ENCODE measurements around the gene ZBTB16.

ZBTB16 gene

DNA sequence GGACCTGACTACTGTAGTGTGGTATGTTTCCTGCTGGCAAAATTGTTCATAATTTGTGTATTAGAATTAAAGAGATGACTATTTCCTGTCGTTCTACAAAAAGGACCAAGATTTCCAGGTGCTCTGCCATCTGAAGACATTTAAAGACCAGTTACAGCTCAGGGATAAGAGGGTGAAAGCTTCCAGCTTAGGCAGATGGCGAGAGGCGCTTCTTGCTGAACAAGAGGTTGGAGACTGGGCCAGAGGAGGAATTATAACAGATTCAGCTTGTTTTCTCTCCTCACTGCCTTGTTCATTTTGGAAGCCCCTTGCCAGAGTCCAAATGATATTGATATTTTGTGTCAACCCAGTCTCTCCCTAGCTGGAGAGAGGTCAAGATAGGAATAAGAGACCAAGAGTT is 213.6 kb downstream of the ZBTB16 start:
- H3K4me3 ChIP-seq (ENCODE audit: low read length) = no peak overlapping the region
- TF ChIP-seq ZNF274 (IDR thresholded peaks at IDR 0.05; ENCODE audit: low read depth, low read length) = no peak

DNA sequence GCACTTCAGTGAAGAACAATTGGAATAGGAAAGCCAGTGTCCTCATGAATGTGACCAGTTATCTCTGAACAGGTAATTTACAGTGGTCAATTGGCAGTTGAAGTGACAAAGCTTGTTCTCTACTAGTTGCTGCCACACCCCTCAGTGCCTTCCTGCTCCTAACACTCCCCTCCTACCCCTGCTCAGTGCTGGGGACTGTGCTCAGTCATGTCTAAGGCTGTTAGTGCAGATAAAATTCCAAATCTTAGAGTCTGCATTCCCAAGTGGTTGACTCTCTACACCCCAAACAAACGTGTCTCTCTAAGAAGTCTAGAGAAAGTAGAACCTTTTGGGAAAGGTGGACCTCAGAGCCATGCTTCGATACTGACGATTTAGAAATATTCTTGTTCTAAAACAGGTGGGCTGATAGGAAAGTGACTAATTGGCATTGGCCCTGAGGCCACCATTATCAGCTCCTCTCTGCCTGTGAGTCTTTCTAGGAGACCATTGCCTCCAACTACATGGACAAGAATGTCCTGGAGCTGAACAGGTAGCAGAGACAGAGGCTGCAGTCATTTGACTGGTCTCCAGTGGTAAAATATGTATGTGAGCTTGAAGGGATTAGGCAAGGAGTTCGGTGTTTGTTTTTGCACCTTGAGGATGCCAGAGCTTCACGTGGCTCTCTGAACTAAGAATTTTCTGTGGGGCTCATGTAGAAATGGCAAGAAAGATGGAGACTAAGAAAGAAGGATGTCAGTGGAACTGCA is 214.6 kb downstream of the ZBTB16 start:
- TF ChIP-seq ZNF274 (IDR thresholded peaks at IDR 0.05; ENCODE audit: low read depth, low read length) = no peak
- no peak overlapping the region for H3K4me3 ChIP-seq (ENCODE audit: low read length)

DNA sequence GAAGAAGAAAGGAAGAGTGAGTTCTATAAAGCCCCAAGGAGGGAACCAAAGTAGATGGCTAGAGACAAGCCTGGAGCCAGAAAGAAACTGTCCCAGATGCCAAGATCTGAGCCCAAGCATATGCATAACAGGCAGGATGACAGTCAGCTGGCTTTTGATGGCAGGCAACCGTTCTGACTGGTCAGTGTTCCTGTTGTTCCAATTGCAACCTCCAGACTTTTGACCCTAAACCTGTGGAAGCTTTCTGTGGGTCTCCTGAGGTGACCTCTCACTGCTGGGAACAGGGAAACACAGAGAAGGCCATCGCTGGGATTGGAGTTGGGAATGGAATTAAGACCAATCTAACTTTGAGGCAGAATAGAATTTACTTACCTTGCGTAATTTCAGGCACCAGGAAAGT is 215.1 kb downstream of the ZBTB16 start:
- TF ChIP-seq ZNF274 (IDR thresholded peaks at IDR 0.05; ENCODE audit: low read depth, low read length) = no peak

DNA sequence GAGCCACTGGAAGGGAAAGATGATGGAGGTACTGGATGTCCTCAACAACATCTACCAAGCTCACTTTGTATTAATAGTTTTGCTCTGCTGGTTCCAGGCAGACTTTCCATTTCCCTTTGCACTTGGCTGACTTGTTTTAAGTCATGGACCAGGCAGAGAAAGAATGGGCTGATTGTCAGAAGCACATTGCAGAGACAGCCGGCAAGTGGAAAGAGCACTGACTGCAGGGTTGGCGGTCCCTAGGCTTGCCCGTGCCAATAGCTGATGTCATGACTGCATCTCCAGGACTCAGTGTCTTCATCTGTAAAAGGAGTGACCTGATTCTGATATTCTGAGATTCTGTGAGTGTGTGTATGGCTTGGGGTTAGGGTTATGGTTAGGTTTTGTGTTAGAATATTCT is 215.8 kb downstream of the ZBTB16 start:
- TF ChIP-seq ZNF274 (IDR thresholded peaks at IDR 0.05; ENCODE audit: low read depth, low read length) = no peak
- H3K4me3 ChIP-seq (ENCODE audit: low read length) = no peak overlapping the region

More for the DNA sequence above, 215.1 kb downstream of the ZBTB16 start:
- no peak overlapping the region for H3K4me3 ChIP-seq (ENCODE audit: low read length)

DNA sequence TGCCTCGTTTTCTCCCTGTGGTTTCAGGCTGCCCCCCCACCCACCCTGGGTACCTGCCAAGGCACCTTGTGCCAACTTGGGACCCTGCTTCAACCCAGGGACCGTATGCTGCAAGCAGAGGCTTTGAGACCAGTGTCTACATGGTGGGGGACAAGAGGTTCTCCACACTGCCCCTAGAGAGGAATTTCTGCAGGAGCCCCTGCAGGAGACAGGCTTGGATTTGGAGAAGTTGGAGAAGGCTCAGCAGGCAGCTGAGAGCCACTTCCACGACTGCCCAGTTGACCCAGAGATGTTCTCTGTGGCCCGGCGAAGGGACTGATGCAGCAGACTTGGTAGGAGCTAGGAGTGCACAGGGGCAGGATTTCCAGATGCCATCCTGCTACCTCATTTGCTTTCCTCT is 216.6 kb downstream of the ZBTB16 start:
- H3K4me3 ChIP-seq (ENCODE audit: low read length) = no peak overlapping the region
- TF ChIP-seq ZNF274 (IDR thresholded peaks at IDR 0.05; ENCODE audit: low read depth, low read length) = no peak

DNA sequence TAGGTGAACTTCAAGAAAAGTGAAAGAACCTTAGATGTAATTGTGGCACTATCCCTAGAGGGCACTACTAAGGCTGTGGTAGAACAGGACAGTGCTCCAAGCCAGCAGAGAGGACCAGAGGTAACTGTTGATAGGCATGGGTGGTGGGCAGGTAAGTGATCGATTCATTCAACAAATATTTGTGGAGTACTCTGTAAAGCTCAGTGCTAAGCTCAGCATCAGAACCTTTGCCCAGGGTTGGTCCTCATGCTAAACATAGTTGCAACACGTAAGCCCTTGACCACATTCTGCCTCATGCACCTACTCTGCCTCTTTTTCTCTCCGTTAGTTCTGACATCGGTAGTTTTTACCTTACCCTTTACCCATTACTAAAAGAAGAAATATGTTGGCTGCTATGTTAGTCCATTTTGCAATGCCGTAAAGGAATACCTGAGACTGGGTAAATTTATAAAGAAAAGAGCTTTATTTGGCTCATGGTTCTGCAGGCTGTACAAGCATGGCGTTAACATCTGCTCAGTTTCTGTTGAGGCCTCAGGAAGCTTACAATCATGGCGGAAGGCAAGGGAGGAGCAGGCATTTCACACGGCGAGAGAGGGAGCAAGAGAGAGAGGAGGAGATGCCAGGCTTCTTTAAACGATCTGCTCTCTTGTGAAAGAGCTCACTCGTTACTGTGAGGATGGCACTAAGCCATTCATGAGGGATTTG is 218.3 kb downstream of the ZBTB16 start:
- no peak for TF ChIP-seq ZNF274 (IDR thresholded peaks at IDR 0.05; ENCODE audit: low read depth, low read length)
- H3K4me3 ChIP-seq (ENCODE audit: low read length) = no peak overlapping the region

DNA sequence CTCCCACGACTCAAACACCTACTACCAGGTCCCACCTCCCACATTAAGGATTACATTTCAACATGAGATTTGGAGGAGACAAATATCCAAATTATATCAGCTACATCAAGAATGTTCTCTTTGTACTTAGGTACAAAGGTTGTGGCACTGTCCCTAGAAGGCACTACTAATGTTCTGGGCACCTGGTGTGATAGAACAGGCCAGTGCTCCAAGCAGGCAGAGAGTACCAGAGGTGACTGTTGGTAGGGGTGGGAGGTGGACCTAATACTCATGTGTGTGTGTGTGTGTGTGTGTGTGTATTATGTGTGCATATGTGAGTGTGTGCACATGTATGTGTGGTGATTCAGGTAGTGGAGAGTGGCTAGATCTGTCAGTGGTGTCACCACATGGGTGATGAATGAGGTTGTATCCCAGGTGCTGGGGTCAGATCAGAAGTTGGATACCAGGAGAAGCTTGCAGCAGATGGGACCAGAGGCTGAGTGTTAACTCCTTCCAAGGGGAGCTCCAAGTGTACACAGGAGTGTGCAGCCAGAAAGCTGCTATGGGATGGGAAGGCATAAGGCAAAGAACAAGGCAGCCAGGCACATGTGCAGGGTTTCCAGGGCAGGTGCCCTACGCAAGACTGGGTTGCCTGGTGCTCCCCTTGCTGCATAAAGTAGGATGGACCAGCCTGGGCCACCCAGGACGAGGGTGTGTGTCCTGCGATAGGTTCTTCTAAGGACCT is 219.0 kb downstream of the ZBTB16 start:
- H3K4me3 ChIP-seq (ENCODE audit: low read length) = no peak overlapping the region
- no peak for TF ChIP-seq ZNF274 (IDR thresholded peaks at IDR 0.05; ENCODE audit: low read depth, low read length)

DNA sequence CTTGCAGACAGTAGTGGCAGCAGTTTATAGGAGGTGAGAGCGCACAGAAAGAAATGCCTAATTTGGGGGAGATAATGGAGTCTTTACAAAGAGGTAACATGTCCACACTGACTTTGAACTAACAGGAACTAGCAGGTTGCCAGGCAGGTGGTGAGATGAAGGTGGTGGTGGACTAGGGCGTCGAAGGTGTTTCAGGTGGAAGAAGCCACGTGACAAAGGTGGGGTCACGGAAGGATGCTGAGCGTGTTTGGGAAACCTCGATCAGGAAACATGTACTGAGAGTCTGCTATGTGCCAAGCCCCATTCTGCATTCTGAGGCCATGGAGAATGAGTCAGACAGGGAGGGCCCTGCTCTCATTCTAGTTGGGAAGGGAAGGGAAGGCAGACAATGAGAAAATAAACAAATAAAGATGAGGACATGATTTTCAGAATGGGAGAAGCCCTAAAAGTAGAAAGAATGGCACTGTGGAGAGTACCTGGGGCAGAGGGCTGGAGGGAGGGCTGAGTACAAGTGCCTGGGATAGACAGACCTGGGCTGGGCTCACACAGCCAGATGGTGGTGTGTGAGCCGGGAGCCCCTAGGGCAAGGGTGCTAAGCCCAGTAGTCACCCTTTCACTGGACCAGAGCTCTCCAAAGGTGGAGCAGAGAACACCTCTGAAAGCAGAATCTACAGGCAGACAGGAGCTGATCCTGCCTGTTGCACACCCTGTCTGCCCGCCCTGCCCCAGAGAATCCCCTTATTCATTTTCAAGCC is 220.5 kb downstream of the ZBTB16 start:
- no peak for TF ChIP-seq ZNF274 (IDR thresholded peaks at IDR 0.05; ENCODE audit: low read depth, low read length)
- H3K4me3 ChIP-seq (ENCODE audit: low read length) = no peak overlapping the region

DNA sequence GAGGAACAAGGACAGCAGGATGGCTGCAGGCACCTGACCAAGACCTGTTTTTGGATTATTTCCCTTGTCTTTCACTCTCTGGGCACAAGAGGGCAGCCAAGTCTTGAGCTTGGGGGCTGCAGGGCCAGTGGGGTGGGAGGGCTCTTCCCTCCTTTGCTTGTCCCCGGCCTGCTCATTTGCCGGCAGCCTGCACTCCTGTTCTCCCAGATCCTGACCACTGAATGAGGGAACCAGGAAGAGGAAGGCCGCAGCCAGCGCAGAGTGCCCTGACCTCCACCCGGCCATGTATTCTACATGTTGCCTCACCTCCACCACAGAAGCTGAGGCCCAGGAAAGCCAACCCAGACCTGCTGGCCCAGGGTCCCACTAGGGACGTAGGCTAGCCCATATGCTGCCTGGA is 221.2 kb downstream of the ZBTB16 start:
- TF ChIP-seq ZNF274 (IDR thresholded peaks at IDR 0.05; ENCODE audit: low read depth, low read length) = no peak
- no peak overlapping the region for H3K4me3 ChIP-seq (ENCODE audit: low read length)

DNA sequence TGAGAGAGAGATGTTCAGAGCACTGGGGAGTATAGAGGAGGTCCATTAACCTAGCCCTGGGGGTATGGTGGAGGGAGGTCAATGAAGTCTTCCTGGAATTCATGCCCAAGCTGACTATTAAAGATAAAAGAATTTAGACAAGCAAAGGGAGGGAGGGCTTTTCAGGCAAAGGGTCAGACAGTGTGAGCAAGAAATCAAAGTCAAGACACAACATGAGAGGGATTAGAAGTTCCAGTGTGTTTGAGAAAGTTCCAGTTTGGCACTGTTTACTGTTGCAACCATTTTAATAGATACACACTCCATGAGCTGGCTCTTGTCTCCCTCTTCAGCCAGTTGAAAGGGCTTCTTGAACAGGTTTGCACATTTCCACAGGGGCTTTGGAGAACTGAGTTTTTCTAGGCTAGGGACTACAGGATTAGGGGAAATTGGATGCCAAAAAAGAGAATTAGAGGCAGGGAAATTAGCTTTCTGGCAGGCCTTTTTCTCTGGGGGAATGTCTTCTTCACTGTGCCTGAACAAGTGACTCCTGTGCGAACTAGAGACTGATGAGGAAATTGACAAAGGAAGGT is 222.0 kb downstream of the ZBTB16 start:
- no peak for TF ChIP-seq ZNF274 (IDR thresholded peaks at IDR 0.05; ENCODE audit: low read depth, low read length)
- no peak overlapping the region for H3K4me3 ChIP-seq (ENCODE audit: low read length)

DNA sequence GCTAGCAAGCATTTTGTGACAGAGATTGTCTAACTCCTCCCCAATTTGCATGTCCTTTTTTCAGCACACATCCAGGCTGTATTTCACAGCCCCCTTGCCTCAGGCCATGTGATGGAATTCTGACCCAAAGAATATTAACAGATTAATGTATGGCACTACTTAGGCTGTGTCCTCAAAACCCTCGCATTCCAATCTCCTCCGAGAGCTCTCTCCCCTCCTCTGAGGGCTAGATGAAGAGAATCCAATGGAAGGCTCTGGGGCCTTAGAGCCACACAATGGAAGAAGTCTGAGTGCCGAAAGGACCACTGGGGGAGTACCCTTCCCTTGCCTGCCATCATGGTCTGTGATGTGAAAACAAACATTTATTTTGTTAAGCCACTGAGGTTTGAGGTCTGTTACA is 223.0 kb downstream of the ZBTB16 start:
- no peak for TF ChIP-seq ZNF274 (IDR thresholded peaks at IDR 0.05; ENCODE audit: low read depth, low read length)
- no peak overlapping the region for H3K4me3 ChIP-seq (ENCODE audit: low read length)

DNA sequence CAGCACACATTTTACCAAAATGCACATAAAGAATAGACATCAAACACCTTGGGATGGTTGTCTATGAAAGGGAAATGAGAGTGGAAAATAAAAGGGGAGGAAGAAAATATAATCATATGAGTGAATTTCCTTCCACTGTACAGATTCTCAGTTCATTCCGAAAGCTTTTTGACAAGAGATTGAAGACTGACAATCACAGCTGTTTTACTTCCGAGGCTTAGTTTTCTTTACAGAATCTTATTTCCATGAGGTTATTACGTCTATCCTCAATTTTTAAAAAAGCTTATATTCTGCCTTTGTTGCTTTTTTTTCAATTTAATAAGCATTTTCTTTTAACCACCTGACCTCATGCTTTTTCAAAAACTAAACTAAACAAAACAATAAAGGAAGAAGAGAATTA is 223.9 kb downstream of the ZBTB16 start:
- H3K4me3 ChIP-seq (ENCODE audit: low read length) = no peak overlapping the region
- no peak for TF ChIP-seq ZNF274 (IDR thresholded peaks at IDR 0.05; ENCODE audit: low read depth, low read length)

DNA sequence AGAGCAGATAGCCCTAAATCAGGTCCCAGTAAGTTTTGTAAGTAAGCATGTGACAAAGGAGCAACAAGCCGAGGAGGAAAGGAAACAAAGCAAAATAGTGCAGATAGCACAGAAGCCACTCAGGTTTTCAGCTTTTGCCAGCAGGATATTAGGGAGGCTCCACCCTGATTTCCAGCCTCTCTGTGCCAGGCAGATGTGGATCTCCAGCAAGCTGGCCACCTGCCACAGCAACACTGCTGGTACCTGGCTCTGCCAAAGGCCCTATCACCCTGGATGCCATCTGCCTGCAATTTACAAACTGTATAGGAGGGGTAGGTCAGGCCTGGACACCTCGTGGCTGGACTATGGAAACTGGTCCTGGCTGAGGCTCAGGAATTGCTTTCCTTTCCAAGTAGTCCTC is 224.5 kb downstream of the ZBTB16 start:
- H3K4me3 ChIP-seq (ENCODE audit: low read length) = no peak overlapping the region
- TF ChIP-seq ZNF274 (IDR thresholded peaks at IDR 0.05; ENCODE audit: low read depth, low read length) = no peak

DNA sequence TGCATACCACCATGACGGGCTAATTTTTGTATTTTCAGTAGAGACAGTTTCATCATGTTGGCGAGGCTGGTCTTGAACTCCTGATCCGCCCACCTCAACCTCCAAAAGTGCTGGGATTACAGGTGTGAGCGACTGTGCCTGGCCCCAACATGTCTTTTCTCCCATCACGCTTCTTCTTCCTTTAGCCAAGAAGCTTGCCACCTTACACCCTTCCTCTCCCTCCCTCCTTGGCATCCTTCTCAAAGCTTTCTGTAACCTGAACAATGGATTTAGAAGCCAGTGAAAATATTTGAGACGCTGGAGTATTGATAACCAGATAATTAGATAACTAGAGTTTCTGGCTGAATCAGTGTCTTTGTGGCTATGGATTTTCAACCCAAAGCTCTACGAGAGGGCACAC is 225.4 kb downstream of the ZBTB16 start:
- TF ChIP-seq ZNF274 (IDR thresholded peaks at IDR 0.05; ENCODE audit: low read depth, low read length) = no peak
- H3K4me3 ChIP-seq (ENCODE audit: low read length) = no peak overlapping the region

Measured in GM08714 (cell line).